GM12891 (cell line): ENCODE results near the gene DHRS4L2.
"Not testable (repeated sequence)": the region's sequence is repeated elsewhere in the genome, so short reads cannot be mapped to it uniquely, and the experiment has no call there.

ENCODE experiments used
- POLR2A ChIP-seq: IDR thresholded peaks from 2 replicates; pipeline ENCODE4 v1.6.1; 2011; ENCODE audit warnings: low read depth, low read length, control low read depth
- POLR2AphosphoS5 ChIP-seq: IDR thresholded peaks from 2 replicates; pipeline ENCODE4 v1.6.1; 2011; ENCODE audit warnings: low read depth, low read length, control low read depth
- POU2F2 ChIP-seq: IDR thresholded peaks from 2 replicates; pipeline ENCODE4 v1.6.1; 2011; ENCODE audit warnings: low read depth, mild to moderate bottlenecking, control low read depth, low read length, moderate library complexity
- SPI1 ChIP-seq: IDR thresholded peaks from 2 replicates; pipeline ENCODE4 v1.6.1; 2011; ENCODE audit warnings: low read depth, low read length, control low read depth
- TAF1 ChIP-seq: IDR thresholded peaks from 2 replicates; pipeline ENCODE4 v1.6.1; 2011; ENCODE audit warnings: low read depth, low read length, control low read depth

GRCh38 chr14:23989734-23990445 is 1.2 kb downstream of the DHRS4L2 start:
- not testable (repeated sequence) for TF ChIP-seq TAF1, POLR2A, POLR2AphosphoS5, POU2F2, SPI1
